ENCODE data around the gene DNAH10. TPM values are rescaled to one million over a fixed set of nuclear protein-coding genes. Genes with fewer than 3 reads are reported as not detected.

The DNAH10 gene
- total RNA-seq, 1 donor from 2014 or later: 0.99 TPM

DNA sequence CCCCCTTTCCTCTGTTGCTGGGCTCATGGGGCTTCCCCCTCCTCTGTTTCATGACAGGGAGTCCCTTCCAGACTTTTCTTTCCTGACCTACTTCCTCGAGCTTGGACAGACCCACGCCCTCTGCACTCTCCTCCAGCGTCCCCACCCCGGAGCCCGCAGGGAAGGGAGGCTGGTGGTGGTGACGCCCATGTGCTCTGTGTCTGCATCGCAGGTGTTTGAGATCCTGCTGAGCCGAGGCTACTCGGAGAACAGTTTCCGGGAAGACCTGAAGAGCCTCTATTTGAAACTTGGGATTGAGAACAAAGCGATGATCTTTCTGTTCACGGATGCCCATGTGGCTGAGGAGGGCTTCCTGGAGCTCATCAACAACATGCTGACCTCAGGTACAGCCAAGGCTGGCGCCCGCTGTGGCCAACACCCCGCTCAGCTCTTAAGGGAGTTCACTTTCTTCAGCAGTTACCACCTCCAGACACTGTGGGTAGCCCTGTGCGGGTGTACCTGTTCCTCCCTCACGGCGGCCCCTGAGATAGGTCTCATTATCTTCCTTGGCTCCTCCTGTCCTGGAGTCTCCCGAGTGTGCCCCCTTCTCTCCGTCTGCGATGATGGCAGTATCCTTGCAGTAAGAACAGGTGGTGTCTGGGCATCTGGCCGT is 125.0 kb downstream of the DNAH10 start:
- DNase-seq: no peak

DNA sequence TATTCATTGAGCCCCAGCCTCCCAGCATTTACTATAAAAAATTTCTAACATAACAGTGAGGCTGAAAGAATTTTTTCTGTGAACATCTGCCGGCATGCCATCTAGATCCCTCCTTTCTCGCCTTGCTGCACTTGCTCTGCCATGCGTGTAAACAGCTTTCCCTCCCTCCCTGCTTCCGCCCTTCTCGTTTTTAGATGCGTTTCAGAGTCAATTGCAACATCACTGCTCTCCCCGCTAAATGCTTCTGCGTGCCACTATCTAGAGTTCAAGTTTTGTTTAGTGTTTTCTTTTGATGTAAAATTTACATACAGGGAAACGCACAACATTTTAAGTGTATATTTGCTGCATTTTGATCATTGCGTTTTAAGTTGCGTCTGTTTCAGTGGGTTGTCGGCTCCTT is 126.9 kb downstream of the DNAH10 start:
- DNase-seq: no peak

GRCh38 chr12:123889848-123890535 is 127.9 kb downstream of the DNAH10 start:
- DNase-seq: no peak

GRCh38 chr12:123890536-123890902 is 128.4 kb downstream of the DNAH10 start:
- no peak for DNase-seq

GRCh38 chr12:123891011-123891410 is 128.9 kb downstream of the DNAH10 start:
- DNase-seq: no peak

GRCh38 chr12:123891516-123892179 is 129.5 kb downstream of the DNAH10 start:
- no peak for DNase-seq

DNA sequence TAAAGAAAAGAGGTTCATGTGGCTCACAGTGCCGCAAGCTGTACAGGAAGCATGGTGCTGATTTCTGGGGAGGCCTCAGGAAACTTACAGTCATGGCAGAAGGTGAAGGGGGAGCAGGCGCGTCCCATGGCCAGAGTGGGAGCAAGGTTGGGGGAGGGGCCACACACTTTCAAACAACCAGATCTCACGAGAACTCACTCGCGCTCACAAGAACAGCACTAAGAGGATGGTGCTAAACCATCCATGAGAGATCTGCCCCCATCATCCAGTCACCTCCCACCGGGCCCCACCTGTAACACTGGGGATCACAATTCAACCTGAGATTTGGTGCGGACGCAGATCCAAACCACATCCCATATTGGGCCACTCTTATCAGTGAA is 130.1 kb downstream of the DNAH10 start:
- DNase-seq: no peak

- DNase-seq: no peak
Observed at GRCh38 chr12:123892853-123893252, 130.8 kb downstream of the DNAH10 start.

- DNase-seq: no peak
Observed at GRCh38 chr12:123893276-123893675, 131.2 kb downstream of the DNAH10 start.

DNA sequence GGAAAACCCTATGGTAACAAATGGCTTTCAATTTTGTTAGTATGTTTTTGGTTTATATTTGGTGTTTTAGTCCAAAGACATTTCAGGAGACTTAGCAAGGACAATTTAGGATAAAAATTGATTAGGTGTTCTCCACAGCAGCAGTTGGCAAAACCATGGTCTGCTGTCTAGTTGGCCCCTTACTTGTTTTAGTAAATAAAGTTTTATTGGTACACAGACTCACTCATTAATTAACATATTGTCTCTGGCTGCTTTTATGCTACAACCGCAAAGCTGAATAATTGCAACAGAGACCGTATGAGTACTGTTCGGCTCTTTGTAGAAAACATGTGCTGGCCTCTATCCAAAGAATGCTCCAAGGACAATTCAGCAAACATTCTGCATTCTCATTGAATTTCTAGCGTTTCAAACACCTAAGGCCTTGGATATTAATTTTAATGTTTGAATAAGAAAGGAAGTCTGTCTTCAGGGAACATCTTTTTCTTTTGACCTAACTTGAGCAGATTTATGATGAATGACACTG is 132.8 kb downstream of the DNAH10 start:
- no peak for DNase-seq

- no peak for DNase-seq
Observed at GRCh38 chr12:123895451-123895850, 133.3 kb downstream of the DNAH10 start.

DNA sequence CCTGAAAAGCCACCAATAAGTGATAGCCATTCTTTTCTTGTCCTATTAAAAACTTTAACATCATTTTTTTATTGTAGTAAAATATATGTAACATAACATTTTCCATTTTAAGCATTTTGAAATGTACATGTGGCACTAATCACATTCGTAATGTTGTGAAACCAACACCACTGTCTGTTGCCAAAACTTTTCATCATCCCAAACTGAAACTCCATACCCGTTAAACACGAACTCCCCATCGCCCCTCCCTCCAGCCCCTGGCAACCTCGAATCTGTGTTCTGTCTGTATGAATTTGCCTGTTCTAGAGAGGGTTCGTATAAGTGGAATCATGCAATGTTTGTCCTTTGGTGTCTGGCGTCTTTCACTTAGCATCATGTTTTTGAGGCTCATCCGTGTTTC is 134.7 kb downstream of the DNAH10 start:
- peak; percentile 93 for DNase-seq

GRCh38 chr12:123897221-123897620 is 135.1 kb downstream of the DNAH10 start:
- no peak for DNase-seq

GRCh38 chr12:123898673-123899072 is 136.6 kb downstream of the DNAH10 start:
- DNase-seq: no peak

GRCh38 chr12:123899368-123899767 is 137.3 kb downstream of the DNAH10 start:
- no peak for DNase-seq

DNA sequence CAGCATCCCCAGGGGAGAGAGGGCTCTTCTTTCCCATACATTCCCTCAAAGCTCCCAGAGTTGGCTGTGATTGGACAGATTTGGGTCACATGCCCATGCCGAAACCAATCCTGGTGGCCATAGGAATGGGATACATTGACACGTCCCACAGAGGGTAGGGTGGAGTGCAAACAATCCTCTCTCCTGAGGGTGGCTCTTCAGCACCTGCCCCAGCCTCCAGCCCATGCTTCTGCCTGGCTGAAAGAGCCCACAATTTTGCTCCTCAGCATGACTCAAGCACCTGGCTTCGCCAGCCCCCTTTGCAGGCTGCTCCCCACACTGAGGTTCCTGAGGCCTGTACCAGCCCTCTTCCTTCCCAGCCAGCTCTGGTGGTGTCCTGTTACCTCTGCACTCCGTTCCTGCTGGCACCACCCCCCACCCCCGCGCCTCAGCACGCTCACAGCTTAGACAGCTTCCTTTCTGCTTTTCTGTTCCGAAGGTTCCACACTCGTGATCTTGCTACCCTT is 138.8 kb downstream of the DNAH10 start:
- no peak for DNase-seq

- DNase-seq: no peak
Observed at GRCh38 chr12:123902821-123903220, 140.7 kb downstream of the DNAH10 start.

- no peak for DNase-seq
Observed at GRCh38 chr12:123903301-123904065, 141.4 kb downstream of the DNAH10 start.

DNA sequence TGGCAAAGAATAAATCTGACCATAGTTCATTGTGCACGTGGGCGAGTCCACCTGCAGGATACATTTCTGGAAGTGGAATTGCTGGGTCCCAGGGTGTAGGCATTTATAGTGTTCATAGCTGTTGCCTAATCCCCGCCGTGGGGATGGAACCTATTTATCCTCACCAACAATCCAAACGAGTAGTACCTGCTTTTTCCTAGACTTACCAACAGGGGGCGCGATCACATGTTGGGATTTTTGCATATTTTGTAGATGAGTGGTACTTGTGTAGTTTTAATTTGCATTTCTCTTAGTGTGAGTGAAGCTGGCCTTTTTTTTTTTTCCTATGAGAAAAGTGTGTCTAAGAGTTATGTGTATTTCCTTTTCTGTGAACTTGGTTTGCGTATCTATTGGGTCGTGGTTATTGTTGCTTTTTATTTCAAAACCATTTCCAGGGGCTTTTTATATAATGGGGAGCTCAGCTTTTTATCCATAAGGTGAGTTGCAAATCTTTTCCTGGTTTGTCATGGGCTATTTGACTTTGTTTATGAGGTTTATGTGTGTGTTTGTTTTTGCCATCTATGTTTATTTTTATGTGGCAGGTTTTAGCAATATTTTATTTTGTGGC is 143.3 kb downstream of the DNAH10 start:
- no peak for DNase-seq

GRCh38 chr12:123906711-123907420 is 144.8 kb downstream of the DNAH10 start:
- DNase-seq: no peak

DNA sequence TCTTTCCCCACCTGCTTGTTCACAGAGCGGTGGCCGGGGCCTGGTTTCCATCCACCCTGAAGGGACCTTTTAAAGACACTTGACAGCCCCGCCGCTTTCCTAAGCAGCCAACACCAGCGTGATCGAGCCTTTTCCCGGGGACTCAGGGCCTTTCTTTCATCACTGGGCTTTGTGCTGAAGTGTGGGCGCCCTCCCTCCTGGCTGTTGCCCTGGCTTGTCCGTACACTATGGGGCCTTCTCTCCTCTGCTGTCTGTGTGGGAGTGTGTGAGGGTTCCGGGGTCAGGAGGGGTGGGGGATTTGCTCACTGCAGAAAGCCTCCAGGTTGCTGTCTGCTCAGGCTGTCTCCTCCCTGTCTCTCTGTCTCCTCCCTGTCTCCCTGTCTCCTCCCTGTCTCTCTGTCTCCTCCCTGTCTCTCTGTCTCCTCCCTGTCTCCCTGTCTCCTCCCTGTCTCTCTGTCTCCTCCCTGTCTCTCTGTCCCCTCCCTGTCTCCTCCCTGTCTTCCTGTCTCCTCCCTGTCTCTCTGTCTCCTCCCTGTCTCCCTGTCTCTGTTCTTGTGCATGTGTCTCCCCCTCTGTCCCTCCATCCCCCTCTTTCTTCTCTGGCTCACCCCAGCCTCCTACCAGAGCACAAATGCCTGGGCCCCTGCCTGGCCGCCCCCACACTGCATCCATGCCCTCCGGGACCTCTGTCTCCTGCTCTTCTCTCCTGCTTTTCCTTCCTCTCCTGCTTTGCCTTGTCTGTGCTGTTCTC is 145.8 kb downstream of the DNAH10 start:
- no peak for DNase-seq
